Stimulated activated CD4-positive, alpha-beta T cell treated with anti-CD3 and anti-CD28 coated beads, Interleukin-4, amount 100 ng/mL, for 1 hour (primary cell): ENCODE measurements around the gene ZNF865.

Experiments used
- DNase-seq: peaks from one replicate; pipeline ENCODE4 v3.0.0-alpha.2; 2020

ZNF865 gene

DNA sequence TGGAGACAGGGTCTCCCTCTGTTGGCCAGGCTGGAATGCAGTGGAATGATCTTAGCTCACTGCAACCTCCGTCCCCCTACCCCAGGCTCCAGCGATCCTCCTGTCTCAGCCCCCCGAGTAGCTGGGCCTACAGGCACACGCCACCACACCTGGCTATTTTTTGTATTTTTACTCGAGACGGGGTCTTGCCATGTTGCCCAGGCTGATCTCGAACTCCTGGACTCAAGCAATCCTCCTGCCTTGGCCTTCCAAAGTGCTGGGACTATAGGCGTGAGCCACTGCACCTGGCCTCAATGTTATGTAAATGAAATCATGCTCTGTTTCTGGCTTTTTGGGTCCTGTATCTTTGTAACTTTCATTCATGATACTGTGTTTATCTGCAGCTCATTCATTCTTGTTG is 16.7 kb upstream of the ZNF865 start:
- no peak for DNase-seq

DNA sequence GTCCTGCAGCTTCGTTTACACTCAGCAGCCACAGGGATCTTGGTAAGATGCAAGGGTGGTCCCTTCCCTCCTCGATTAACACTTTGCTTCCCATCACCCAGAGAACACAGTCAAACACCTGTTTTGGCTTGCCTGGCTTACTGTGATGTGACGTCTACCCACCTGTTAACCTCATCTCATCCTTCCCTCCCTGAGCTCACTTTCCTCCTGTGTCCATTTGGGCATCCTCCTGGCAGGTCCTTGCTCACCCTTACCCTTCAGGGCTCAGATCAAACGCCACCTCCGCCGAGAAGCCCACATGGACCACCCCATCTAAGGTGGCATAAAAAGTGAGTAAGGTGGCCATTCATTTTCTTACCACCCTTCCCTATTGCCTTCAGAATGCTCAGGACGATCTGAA is 15.3 kb upstream of the ZNF865 start:
- DNase-seq: no peak

DNA sequence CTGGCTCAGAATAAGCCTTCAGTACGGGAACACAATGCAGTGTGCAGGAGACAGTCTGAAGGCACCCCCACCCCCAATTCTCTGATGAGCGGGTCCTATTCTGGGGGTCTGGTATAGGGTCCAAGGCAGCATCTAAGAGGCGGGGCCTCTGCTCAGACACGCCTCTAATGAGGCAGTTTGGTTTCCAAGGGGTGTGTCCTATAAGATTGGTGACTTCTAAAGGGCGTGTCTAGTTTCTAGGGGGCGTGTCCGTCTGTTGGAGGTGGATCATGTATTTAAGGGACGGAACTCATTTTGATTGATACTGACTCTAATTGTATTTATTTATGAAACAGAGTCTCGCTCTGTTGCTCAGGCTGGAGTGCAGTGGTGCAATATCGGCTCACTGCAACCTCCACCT is 14.8 kb upstream of the ZNF865 start:
- DNase-seq: no peak

DNA sequence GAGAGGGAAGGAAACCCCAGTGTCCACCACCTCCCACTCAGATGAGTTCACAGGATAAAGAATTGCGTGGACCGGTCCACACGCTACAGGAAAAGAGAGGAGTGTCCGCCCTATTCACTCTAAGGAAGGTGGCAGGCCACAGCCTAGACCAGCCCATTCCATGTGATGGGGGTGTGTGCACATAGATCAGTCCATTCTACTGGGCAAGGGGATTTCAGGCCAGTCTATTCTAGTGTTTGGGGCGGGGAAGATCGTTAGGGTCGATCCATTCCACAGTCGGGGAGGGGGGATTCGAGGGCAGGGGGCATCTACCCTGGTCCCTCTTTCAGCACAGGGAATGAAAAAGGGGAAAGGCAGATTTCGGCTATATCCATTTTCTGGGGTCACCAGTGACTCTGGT is 13.9 kb upstream of the ZNF865 start:
- DNase-seq: no peak

DNA sequence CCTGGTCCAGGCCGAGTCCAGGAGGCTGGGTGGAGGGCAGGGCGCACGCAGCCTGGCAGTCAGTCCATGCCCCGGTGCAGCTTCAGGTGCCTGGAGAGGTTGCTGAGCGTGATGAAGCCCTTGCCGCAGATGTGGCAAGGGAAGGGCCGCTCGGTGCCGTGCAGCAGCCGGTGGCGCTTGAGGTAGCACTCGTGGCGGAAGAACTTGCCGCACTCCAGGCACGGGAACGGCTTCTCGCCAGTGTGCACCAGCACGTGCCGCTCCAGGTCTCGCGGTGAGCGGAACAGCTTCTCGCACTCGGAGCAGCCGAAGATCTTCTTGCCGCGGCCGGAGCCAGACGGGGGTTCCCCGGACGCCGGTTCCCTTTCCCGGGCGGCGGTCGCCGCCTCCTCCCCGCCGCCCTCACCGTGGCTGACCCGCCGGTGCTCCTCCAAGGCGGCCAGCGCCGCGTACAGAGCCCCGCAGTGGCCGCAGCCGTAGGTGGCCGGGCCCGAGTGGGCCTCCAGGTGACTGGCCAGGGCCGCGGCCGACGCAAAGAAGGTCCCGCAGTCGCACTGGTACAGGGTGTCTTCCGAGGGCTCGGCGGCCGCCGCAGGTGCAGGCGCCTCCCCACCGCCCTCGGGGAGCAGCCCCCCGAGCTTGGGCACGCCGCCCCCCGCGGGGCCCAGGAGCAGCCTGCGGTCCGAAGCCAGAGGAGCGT is 12.9 kb upstream of the ZNF865 start:
- DNase-seq: no peak

DNA sequence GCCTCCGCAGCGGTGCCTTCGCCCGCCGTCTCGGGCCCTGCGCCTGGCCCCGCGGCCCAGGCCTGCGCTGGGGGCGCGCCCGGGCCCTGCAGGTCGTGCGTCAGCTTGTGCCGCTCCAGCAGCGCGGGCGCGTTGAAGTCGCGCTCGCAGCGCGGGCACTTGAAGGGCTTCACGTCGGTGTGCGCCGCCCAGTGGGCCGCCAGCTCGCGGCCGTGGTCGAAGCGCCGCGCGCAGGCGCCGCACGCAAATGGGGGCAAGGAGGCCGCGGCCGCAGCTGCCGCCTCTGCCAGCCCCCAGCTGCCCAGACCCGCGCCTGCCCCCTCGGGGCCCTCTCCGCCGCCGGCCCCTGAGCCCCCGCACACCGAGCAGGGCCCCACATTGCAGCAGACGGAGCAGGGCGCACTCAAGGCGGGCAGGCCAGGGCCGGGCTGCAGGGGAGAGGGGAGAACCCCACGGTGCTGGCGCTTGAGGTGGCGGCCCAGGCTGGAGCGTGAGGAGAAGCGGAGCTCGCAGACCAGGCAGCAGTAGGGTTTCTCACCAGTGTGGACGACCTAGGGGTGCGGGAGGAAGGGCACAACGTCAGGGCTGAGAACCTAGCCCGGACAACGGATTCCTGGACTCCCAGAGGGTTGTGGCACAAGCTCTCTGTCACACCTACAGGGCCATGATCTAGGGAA is 12.2 kb upstream of the ZNF865 start:
- no peak for DNase-seq

DNA sequence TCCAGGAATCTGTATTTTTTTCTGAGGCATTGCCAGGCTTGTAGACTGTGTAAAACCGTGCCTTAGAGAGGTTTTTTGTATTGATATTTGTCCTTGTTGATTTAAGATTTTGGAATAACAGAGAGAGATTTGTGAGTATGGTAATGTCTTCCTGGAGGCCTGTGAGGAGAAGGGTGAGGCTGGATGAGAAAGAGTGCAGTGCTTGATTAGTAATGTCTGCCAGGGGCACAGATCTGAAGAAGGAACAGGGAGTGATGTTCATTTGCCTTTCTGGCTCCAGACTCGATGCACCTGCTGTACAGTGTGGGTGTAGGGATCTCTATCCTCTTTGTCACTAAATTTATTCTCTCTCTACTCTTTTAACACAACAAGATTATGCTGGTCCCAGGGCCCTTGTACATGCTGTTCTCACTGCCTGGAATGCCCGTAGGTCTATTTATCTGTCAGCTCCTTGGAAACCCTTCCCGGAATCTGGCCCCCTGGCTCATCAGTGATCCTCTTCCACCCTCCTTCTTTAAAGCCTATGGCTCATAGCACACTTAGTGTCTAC is 10.4 kb upstream of the ZNF865 start:
- DNase-seq: no peak

DNA sequence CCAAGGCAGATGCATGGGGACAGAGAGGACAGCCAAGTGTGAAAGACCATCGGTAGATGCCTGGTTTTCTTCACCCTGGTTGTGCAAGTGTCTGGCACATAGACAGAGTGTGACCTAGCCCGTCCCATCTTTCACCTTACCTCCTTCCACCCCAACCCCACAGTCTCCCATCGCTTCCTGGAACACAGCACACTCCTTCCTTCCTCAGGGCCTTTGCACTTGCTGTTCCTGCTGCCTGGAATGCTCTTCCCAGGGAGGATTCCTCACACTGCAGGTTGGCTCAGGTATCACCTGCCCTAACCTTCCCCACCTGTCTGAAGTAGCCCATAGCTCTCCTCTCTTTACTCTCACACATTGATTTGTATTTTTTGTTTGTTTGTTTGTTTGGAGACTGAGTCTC is 9.1 kb upstream of the ZNF865 start:
- DNase-seq: no peak

DNA sequence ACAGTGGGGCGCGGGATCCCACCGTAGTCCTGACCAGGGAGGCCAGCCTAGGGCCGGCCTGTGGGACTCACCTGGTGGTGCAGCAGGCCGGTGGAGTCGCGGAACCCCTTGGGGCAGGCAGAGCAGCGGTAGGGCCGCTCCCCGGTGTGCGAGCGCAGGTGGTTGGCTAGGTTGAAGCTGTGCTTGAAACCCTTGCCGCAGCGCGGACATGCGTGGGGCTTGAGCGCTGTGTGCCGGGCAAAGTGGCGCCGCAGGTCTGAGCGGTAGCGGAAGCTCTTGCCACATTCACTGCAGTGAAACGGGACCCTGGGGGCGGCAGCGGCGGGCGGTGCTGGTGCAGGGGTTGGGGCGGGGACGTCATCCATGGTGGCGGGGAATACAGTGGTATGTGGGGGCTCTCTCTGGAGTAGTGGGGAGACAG is 7.9 kb upstream of the ZNF865 start:
- no peak for DNase-seq

DNA sequence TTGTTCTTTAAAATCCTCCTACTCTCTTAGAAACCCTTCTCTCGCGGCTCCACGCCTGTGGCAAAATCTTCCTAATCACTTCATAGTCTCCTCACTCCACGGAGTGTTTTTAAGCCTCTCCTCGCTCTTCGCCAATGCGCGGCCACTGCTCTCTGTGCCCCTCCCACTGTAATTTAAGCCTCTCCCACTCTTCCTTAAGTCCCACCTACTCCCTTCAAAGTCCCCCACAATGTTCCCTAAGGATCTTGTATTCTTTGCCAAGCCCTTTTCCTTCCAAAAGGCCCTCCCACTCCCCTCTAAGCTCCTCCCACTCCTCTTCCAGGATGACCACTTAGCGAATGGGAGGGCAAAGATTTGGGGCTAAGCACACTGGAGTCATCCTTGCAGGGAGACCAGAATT is 7.4 kb upstream of the ZNF865 start:
- no peak for DNase-seq

DNA sequence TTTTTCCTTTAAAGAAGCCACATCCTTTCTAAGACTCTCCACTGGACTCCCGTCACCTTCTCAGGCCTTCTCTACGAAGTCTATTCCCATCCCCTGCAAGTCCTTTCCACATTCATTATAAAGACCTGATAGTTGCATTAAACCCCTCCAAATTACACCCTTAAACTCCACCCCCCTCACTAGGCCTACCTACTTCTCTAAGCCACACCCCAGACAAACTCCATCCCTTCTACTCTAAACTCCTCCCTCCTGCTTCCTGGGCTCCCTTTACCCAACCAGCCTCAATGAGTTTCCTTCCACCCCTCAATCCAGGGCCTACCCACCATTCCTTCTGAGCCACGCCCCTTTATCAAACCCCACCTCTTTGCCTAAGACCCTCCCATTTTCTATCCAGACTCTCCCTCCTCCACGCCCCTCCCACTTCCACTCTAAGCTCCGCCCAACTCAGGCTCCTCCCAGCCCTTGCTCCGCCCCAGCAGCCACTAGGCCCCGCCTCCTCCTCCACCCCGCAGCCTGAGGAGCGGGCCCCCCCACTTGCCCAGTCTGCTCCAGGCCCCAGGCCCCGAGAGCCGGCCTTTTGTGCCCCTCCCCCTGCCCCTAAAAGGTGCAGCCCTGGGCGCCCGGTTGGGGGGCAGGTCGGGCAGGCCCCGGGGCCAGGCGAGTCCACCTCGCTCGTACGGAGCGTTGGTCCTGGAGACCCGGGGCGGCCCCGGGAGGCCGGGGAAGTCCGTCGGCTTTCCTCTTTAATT is 6.6 kb upstream of the ZNF865 start:
- DNase-seq: peak; percentile 89

DNA sequence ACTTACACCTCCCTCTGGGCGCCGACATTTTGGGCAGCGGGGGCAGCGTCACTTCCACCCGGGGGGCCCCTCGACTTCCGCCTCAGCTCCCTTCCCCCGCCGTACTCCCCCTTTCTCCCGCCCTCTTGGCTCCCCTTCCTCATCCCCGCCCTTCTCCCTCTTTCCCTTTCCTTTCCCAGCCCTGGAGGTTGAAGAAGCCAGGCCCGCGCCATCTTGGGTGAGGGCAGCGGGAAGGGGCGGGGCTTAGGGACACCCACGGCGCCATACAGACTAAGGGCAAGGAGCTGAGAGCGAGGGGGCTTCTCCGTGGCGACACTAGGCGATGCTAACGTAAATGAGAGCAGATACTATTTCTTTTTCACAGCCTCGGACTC is 6.0 kb upstream of the ZNF865 start, which contains the start of gene FIZ1:
Gene FIZ1 (minus strand): TSS at position 50 of the 374 bp plus-strand sequence. CDS start 1,652 bp downstream, outside the sequence.
- peak; percentile 95 for DNase-seq

DNA sequence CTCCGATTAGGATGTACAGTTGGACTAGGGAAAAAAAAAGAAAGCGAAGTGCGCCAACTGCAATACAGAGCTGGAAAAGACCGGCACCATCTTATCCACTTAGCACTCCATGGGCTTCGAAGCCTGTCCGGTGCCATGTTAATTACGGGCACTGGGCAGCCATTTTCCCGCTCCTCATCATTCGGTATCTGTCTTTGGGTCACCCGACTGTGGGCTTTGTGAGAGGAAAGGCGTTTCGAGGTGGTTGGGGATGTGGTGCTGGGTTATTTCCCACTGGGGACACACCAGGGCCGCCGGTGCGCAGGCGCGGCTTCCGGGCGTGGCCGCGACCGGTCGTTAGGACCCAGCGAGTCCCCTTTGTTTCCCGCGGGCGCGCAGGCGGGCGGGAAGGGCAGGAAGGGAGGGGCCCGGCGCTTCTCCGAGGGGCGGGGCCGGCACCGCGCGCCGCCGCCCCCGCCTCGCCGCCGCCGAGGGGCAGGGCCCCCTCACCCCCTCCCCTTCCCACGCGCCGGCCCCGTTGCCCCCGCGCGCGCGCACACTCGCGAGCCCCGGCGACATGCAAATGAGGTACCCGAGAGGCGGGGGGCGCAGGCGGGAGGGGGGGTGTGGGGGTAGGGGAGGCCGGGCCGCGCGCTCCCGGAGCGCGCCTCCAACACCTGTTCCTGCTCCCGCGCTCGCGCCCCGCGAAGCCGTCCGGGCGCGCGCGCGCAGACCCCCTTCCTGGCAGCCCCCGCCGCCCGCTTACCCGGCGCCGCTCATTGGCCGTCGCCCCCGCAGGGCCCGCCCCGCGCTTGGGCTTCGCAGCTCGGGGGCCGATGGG is 5.4 kb upstream of the ZNF865 start, which contains the start of gene ZNF524:
Gene ZNF524 (plus strand): TSS at position 447 of the 820 bp plus-strand sequence. CDS start 1,825 bp downstream, outside the sequence.
- DNase-seq: peak; percentile 83

DNA sequence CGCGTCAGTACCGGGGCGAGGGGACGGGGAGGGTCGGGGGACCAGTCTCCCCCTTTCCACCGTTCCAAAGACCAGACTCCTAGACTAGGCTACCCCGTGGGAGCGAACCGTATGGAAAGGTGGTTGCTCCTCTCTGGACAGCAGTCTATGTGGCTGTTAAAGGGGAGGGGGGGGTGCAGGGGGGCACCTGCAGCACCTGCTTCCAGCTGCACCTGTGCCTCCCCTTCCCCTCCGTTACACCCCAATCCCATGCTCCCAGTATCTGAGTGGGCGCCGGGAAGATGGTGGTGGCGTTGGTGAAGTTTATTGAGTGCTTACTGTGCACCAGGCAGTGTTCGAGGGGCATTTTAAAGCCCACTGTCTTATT is 4.8 kb upstream of the ZNF865 start:
- no peak for DNase-seq

DNA sequence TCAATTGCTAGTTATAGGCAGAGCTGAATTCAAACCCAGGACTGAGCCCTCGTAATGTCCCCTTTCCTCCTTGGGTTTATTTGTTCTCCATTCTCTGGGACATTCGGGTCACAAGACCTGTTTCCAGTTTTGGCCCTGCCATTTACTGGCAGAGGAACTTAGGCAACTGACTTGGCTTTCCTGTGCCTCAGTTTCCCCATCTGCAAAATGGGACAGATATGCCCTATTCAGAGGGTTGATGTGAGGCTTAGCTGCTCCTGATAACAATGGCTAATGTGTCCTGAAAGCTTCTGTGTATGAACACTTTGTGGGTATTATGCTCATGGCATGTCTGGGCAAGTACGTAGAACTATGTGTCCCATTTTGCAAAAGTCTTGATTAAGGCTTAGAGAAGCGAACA is 4.4 kb upstream of the ZNF865 start:
- no peak for DNase-seq

DNA sequence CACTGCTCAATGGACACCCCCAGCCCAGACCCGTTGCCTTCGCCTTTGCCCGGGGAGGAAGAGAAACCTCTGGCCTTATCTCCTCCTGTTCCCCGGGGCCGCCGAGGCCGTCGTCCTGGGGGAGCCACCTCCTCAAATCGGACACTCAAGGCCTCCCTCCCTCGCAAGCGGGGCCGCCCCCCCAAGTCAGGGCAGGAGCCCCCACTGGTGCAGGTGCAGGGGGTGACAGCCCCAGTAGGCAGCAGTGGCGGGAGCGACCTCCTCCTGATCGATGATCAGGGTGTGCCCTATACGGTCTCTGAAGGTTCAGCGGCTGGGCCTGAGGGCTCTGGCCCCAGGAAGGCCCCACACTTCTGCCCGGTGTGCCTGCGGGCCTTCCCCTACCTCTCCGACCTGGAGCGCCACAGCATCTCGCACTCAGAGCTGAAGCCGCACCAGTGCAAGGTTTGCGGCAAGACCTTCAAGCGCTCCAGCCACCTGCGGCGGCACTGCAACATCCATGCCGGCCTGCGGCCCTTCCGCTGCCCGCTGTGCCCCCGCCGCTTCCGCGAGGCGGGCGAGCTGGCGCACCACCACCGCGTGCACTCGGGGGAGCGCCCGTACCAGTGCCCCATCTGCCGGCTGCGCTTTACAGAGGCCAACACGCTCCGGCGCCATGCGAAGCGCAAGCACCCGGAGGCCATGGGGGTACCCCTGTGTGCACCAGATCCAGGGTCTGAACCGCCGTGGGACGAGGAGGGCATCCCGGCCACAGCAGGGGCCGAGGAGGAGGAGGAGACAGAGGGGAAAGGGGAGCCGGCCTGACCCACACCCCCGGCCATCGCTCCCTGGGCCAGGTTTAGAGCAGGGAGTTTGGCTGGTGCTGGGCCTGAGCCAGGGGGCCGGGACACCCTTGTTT is 3.1 kb upstream of the ZNF865 start:
- DNase-seq: no peak

DNA sequence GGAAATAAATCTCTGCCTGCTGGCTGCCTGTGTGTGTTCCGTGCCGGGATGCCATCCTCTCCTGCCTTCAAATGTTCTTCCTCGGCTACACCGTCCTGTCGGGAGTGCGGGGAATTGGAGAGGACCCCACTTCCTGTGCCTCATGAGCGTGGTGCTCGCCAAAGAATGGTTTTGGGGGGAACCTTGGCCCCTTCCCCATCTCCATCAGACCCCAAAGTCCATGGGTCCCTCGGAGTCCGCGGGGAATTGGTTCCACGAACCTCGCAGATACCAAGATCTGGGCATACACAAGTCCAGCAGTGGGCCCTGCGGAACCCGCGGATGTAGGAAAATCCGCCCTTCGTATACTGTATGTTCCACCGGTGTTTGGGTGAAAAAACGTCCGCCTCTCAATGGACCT is 2.3 kb upstream of the ZNF865 start:
- no peak for DNase-seq

DNA sequence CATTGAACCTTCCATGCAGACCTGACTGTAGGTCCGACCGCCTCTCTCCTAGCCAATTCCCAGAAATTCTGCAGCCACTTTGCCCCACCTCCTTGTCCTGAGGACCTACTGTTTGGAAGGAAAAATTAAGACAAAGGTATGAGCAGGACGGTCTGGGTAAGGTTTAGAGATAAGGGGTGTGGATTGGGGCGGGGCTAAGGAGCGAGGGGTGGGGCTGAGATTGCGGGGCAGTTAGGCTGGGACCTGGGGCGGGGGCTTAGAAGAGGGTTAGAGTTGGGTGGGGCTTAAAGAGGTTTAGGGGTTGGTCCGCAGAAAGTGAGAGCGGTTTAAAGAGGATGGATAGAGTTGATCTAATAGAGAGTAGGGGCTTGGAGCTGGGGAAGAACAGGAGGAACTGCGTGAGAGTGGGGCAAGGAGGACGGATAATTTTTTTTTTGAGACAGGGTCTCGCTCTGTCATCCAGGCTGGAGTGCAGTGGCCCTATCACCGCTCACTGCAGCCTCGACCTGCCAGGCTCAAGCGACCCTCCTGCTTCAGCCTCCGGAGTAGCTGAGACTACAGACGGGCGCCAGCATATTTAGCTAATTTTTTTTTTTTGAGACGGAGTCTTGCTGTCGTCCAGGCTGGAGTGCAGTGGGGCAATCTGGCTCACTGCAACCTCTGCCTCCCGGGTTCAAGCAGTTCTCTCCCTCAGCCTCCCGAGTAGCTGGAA is 1.7 kb upstream of the ZNF865 start:
- no peak for DNase-seq

DNA sequence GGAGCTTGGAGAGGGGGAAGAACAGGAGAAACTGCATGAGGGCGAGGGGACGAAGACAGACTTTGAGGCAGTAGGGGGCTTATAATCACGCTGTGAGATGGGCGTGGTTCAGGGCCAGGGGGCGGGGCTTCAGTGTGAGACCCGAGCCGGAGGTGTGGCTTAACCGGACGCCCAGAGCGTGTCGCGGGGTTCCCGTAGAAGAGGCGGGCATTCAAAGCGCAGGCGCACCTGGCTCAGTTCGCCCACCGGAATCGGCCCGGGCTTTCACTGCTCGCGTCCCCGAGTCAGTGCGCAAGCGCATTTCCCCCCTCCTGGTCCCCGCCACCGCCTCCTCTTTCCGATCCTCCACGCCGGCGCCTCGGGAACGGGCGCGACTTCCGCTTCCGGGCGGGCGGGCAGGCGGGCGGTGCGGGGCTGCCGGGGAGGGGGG is 225 bp upstream of the ZNF865 start:
- peak; percentile 99 for DNase-seq

DNA sequence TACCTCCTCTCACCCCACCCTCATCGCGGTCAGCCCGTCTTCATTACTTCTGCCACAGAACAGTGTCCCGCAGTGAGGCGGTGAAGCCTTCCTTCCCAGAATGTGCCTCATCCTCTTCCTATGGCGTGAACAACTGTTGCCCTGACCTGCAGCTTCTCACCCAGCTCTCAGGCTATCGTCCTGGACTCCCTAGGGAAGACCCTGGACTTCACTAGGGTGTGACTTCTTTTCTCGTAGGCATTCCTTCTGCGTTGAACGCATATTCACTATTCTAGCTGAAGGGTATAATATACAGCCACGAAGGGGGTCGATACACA is 982 bp downstream of the ZNF865 start:
- no peak for DNase-seq

DNA sequence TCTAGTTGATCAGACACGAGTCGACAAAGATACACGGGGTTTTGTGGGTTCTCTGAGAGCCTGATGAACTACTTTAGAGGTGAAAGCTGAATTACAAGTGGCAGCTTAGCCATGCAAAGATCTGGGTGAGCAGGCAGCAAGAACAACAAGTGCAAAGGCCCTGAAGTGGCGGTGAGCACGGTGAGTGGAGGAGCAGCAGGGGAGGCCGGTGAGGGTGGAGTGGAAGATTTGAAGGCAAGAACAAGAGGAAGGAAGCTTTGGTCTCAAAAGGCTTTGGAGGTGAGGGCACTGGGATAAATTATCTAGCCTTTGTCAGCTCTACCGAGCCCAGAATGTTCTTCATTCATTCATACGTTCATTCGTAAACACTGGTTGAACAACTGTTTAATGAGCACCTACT is 1.4 kb downstream of the ZNF865 start:
- no peak for DNase-seq
